OCI-LY3 (cell line): ENCODE data around the gene VSIG10L.

Experiments used
- H2AFZ ChIP-seq: fragments of 200-600, 300-600 bp; shearing (Covaris generic); 2 replicates; pipeline ENCODE4 v1.6.0; 2014; ENCODE audit warnings: antibody characterized with exemption, low read depth, low read length
- H3K27ac ChIP-seq: fragments of 200-600, 300-600 bp; sonication (generic); 2 replicates; pipeline ENCODE4 v1.5.1; 2014; ENCODE audit warnings: mild to moderate bottlenecking, low read length, moderate library complexity, mixed read lengths
- H3K27me3 ChIP-seq: fragments of 200-600, 300-600 bp; sonication (generic); 2 replicates; pipeline ENCODE4 v1.6.1; 2014; ENCODE audit warnings: low read depth, low read length, mixed read lengths
- H3K36me3 ChIP-seq: fragments of 200-600, 300-600 bp; sonication (generic); replicated peaks from 2 replicates; pipeline ENCODE3; 2014; ENCODE audit warnings: low read depth, low read length, mixed read lengths
- H3K4me1 ChIP-seq: fragments of 300-600, 200-600 bp; sonication (generic); 2 replicates; pipeline ENCODE4 v1.6.1; 2014; ENCODE audit warnings: low read length, mixed read lengths
- H3K4me2 ChIP-seq: fragments of 200-600, 300-600 bp; sonication (generic); 2 replicates; pipeline ENCODE4 v1.6.1; 2014; ENCODE audit warnings: low read length, mixed read lengths
- H3K4me3 ChIP-seq: fragments of 300-600, 200-600 bp; sonication (generic); 2 replicates; pipeline ENCODE4 v1.5.1; 2014; ENCODE audit warnings: antibody characterized with exemption, mild to moderate bottlenecking, low read length, moderate library complexity
- H3K79me2 ChIP-seq: fragments of 300-600, 200-600 bp; shearing (Covaris generic); 2 replicates; pipeline ENCODE4 v1.6.1; 2014; ENCODE audit warnings: mild to moderate bottlenecking, low read length, mixed read lengths
- H3K9ac ChIP-seq: fragments of 300-600, 200-600 bp; shearing (Covaris generic); 2 replicates; pipeline ENCODE4 v1.6.0; 2014; ENCODE audit warnings: mild to moderate bottlenecking, low read length, moderate library complexity
- H3K9me3 ChIP-seq: fragments of 200-600, 300-600 bp; shearing (Covaris generic); 2 replicates; pipeline ENCODE4 v1.6.1; 2014; ENCODE audit warnings: low read length, mixed read lengths; ENCODE audit not compliant: insufficient read depth
- H4K20me1 ChIP-seq: fragments of 200-600, 300-600 bp; sonication (generic); 2 replicates; pipeline ENCODE4 v1.6.1; 2016; ENCODE audit warnings: low read length, mixed read lengths; ENCODE audit not compliant: insufficient read depth
- EZH2phosphoT487 ChIP-seq: fragments of 200-600 bp; shearing (Covaris generic); IDR thresholded peaks from 2 replicates; pipeline ENCODE4 v1.6.1; 2018; ENCODE audit warnings: antibody characterized with exemption, mixed run types, low read depth
- TF ChIP-seq, protein P1 (sequence below): fragments of 200-600, 300-600 bp; sonication (generic); IDR thresholded peaks from 2 replicates; pipeline ENCODE4 v1.5.1; 2014; ENCODE audit warnings: antibody characterized with exemption, low read length, low read depth

Gene VSIG10L

DNA sequence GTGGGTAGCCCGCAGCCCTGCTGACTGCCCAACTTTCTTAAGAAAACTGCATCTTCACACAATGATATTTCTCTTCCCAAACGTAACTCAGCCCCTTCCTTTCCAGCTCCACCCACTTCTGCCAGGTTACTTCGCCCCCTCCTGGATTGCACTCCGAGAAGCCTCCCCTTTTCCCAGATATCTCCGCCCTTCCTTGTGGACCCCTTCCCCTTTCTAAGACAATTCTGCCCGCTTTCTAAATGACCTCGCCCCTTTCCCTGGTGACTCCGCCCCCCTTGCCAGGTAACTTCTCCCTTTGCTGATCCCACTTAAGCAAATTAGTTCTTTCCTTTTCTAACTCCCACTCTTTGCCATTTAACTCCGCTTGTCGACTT lies 2.6 kb downstream of the VSIG10L start:
- Histone ChIP-seq H4K20me1 (no peaks in the 10 kb centered on the region), H3K9ac (peak overlapping the region; percentile 31; the same call in 1 of the 2 replicates), H2AFZ (peak overlapping the region; percentile 73), H3K4me2 (peak overlapping the region; percentile 85), H3K27ac (no peak overlapping the region), H3K4me1 (peaks cover 9% of the 10 kb centered on the region), H3K27me3 (peaks cover 9% of the 10 kb centered on the region; the same call in 1 of the 2 replicates), H3K9me3 (no peaks in the 10 kb centered on the region), H3K36me3 (no peaks in the 10 kb centered on the region), H3K4me3 (peak overlapping the region; percentile 79), H3K79me2 (no peaks in the 10 kb centered on the region)
- TF ChIP-seq, protein P1, sequence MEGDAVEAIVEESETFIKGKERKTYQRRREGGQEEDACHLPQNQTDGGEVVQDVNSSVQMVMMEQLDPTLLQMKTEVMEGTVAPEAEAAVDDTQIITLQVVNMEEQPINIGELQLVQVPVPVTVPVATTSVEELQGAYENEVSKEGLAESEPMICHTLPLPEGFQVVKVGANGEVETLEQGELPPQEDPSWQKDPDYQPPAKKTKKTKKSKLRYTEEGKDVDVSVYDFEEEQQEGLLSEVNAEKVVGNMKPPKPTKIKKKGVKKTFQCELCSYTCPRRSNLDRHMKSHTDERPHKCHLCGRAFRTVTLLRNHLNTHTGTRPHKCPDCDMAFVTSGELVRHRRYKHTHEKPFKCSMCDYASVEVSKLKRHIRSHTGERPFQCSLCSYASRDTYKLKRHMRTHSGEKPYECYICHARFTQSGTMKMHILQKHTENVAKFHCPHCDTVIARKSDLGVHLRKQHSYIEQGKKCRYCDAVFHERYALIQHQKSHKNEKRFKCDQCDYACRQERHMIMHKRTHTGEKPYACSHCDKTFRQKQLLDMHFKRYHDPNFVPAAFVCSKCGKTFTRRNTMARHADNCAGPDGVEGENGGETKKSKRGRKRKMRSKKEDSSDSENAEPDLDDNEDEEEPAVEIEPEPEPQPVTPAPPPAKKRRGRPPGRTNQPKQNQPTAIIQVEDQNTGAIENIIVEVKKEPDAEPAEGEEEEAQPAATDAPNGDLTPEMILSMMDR: no peak
- no peak for TF ChIP-seq EZH2phosphoT487

- Histone ChIP-seq H3K27me3 (peaks cover 9% of the 10 kb centered on the region; the same call in 1 of the 2 replicates), H3K9me3 (no peaks in the 10 kb centered on the region), H3K27ac (no peak overlapping the region), H3K9ac (peak overlapping the region; percentile 33; the same call in 1 of the 2 replicates), H3K79me2 (no peaks in the 10 kb centered on the region), H3K4me2 (peak overlapping the region; percentile 85), H2AFZ (peak overlapping the region; percentile 73), H4K20me1 (no peaks in the 10 kb centered on the region), H3K36me3 (no peaks in the 10 kb centered on the region), H3K4me3 (peak overlapping the region; percentile 79), H3K4me1 (peaks cover 4% of the 10 kb centered on the region)
- TF ChIP-seq EZH2phosphoT487: no peak
- TF ChIP-seq, protein P1: peak; percentile 97
Measured at GRCh38 chr19:51338563-51339312, 3.2 kb downstream of the VSIG10L start.

GRCh38 chr19:51337861-51338562 lies 3.9 kb downstream of the VSIG10L start:
- H2AFZ ChIP-seq: no peak overlapping the region
- H4K20me1 ChIP-seq: no peaks in the 10 kb centered on the region
- no peak for TF ChIP-seq EZH2phosphoT487
- TF ChIP-seq, protein P1: no peak

More at GRCh38 chr19:51337861-51338562, 3.9 kb downstream of the VSIG10L start:
- Histone ChIP-seq H3K27ac (no peak overlapping the region), H3K27me3 (peaks cover 9% of the 10 kb centered on the region; the same call in 1 of the 2 replicates), H3K4me1 (peaks cover 3% of the 10 kb centered on the region; the same call in 1 of the 2 replicates), H3K4me2 (peak overlapping the region; percentile 85), H3K9ac (no peak overlapping the region), H3K9me3 (no peaks in the 10 kb centered on the region), H3K36me3 (no peaks in the 10 kb centered on the region), H3K4me3 (peak overlapping the region; percentile 79; the same call in 1 of the 2 replicates), H3K79me2 (no peaks in the 10 kb centered on the region)
